IMR-90 (cell line): ENCODE measurements around the gene CPAMD8. TPM values are rescaled to one million over a fixed set of nuclear protein-coding genes. Genes with fewer than 3 reads are reported as not detected.

Source experiments
- ATAC-seq: fragments of 200-7000 bp; cut with Tn5 transposase; 2 replicates; pipeline ENCODE4 v1.9.1; 2020; ENCODE audit warnings: low read depth, mild to moderate bottlenecking, moderate library complexity
- BruUV-seq: library from RNA; stranded (reverse); fragments of 400-500 nt; replicated peaks from 2 replicates; lab custom pipeline; 2021; lab: Mats Ljungman, UMichigan
- CTCF ChIA-PET: fragments of 300-600 bp; formaldehyde crosslinking; extraction: SDS; loops from one replicate; lab custom pipeline; 2021; ENCODE audit warnings: antibody characterized with exemption; lab: Yijun Ruan, JAX
- POLR2A ChIA-PET: fragments of 300-600 bp; sonication (Branson Sonifier 250); formaldehyde crosslinking; loops from one replicate; lab custom pipeline; 2022; ENCODE audit warnings: antibody characterized with exemption; ENCODE audit not compliant: unreplicated experiment; lab: Charles Lee
- DNase-seq: peaks from one replicate; pipeline ENCODE4 v3.0.0; 2013
- H2AFZ ChIP-seq: replicated peaks from 2 replicates; pipeline ENCODE3; 2013; ENCODE audit warnings: low read length, mild to moderate bottlenecking; ENCODE audit not compliant: poor library complexity
- H2AK5ac ChIP-seq: 2 replicates; pipeline ENCODE4 v1.6.1; 2013; ENCODE audit warnings: low read depth, low read length, inconsistent platforms
- H2AK9ac ChIP-seq: replicated peaks from 2 replicates; pipeline ENCODE3; 2013; ENCODE audit warnings: mild to moderate bottlenecking, low read depth, low read length, moderate library complexity; ENCODE audit not compliant: poor library complexity
- H2BK120ac ChIP-seq: 2 replicates; pipeline ENCODE4 v1.6.1; 2013; ENCODE audit warnings: low read depth, low read length, inconsistent platforms
- H2BK15ac ChIP-seq: 3 replicates; pipeline ENCODE4 v1.6.1; 2013; ENCODE audit warnings: low read depth, low read length, inconsistent platforms
- H2BK20ac ChIP-seq: 2 replicates; pipeline ENCODE4 v1.6.1; 2013; ENCODE audit warnings: low read depth, mild to moderate bottlenecking, inconsistent platforms, low read length, moderate library complexity
- H2BK5ac ChIP-seq: 2 replicates; pipeline ENCODE4 v1.6.1; 2013; ENCODE audit warnings: mild to moderate bottlenecking, low read depth, low read length, inconsistent platforms; ENCODE audit not compliant: poor library complexity, severe bottlenecking
- H3K14ac ChIP-seq: replicated peaks from 2 replicates; pipeline ENCODE4 v1.6.1; 2013; ENCODE audit warnings: low read depth, low read length, inconsistent platforms
- H3K18ac ChIP-seq: 2 replicates; pipeline ENCODE4 v1.6.1; 2013; ENCODE audit warnings: low read depth, low read length, control low read depth
- H3K23ac ChIP-seq: 2 replicates; pipeline ENCODE4 v1.6.1; 2013; ENCODE audit warnings: low read depth, low read length, inconsistent platforms
- H3K27ac ChIP-seq: 2 replicates; pipeline ENCODE4 v1.5.1; 2013; ENCODE audit warnings: mild to moderate bottlenecking, control low read depth, low read length; ENCODE audit not compliant: insufficient read depth
- H3K27me3 ChIP-seq: 2 replicates; pipeline ENCODE4 v1.6.1; 2013; ENCODE audit warnings: low read length; ENCODE audit not compliant: control insufficient read depth, insufficient read depth
- H3K36me3 ChIP-seq: 2 replicates; pipeline ENCODE4 v1.6.1; 2013; ENCODE audit warnings: low read length, mixed read lengths; ENCODE audit not compliant: control insufficient read depth, insufficient read depth
- H3K4ac ChIP-seq: 2 replicates; pipeline ENCODE4 v1.6.1; 2013; ENCODE audit warnings: low read depth, low read length, inconsistent platforms
- H3K4me1 ChIP-seq: 2 replicates; pipeline ENCODE4 v1.6.1; 2013; ENCODE audit warnings: low read length, mixed read lengths; ENCODE audit not compliant: control insufficient read depth, insufficient read depth
- H3K4me2 ChIP-seq: 2 replicates; pipeline ENCODE4 v1.6.1; 2013; ENCODE audit warnings: low read depth, mild to moderate bottlenecking, control low read depth, low read length, moderate library complexity
- H3K4me3 ChIP-seq: 2 replicates; pipeline ENCODE4 v1.5.1; 2013; ENCODE audit warnings: low read depth, mild to moderate bottlenecking, control low read depth, low read length, moderate library complexity; ENCODE audit not compliant: insufficient read depth
- H3K56ac ChIP-seq: 2 replicates; pipeline ENCODE4 v1.6.1; 2013; ENCODE audit warnings: low read length, inconsistent platforms; ENCODE audit not compliant: insufficient read depth; ENCODE audit errors: extremely low read depth
- H3K79me1 ChIP-seq, 2 experiments: 2 replicates each; pipeline ENCODE4 v1.6.1; 2013; ENCODE audit warnings: low read length in 2 of 2, inconsistent platforms in 1 of 2, low read depth in 1 of 2
- H3K9ac ChIP-seq: 2 replicates; pipeline ENCODE4 v1.6.1; 2013; ENCODE audit warnings: low read depth, low read length, control low read depth
- H3K9me1 ChIP-seq: 2 replicates; pipeline ENCODE4 v1.6.1; 2013; ENCODE audit warnings: low read length, inconsistent platforms; ENCODE audit not compliant: insufficient read depth
- H3K9me3 ChIP-seq: 2 replicates; pipeline ENCODE4 v1.6.1; 2013; ENCODE audit warnings: low read length; ENCODE audit not compliant: control insufficient read depth, insufficient read depth
- H4K20me1 ChIP-seq: 2 replicates; pipeline ENCODE4 v1.6.1; 2013; ENCODE audit warnings: low read length, inconsistent platforms; ENCODE audit not compliant: insufficient read depth
- H4K5ac ChIP-seq: 2 replicates; pipeline ENCODE4 v1.6.1; 2013; ENCODE audit warnings: mild to moderate bottlenecking, low read depth, low read length, control low read depth
- H4K8ac ChIP-seq, 2 experiments: 2 replicates each; pipeline ENCODE4 v1.6.1; 2013; ENCODE audit warnings: low read depth in 2 of 2, low read length in 2 of 2, control low read depth in 1 of 2, inconsistent platforms in 1 of 2
- H4K91ac ChIP-seq: 2 replicates; pipeline ENCODE4 v1.6.1; 2013; ENCODE audit warnings: low read depth, low read length, inconsistent platforms; ENCODE audit not compliant: insufficient read depth
- BHLHE40 ChIP-seq: fragments of 150-350 bp; IDR thresholded peaks from 2 replicates; pipeline ENCODE4 v1.6.1; 2016; ENCODE audit warnings: mild to moderate bottlenecking, low read depth, low read length
- CEBPB ChIP-seq: IDR thresholded peaks from 2 replicates; pipeline ENCODE4 v1.6.1; 2012; ENCODE audit warnings: low read depth, low read length, improper control_type of control experiment
- MAZ ChIP-seq: IDR thresholded peaks from 2 replicates; pipeline ENCODE4 v1.6.1; 2012; ENCODE audit warnings: low read depth, mild to moderate bottlenecking, low read length, improper control_type of control experiment, moderate library complexity, borderline replicate concordance
- NFE2L2 ChIP-seq: fragments of 150-350 bp; IDR thresholded peaks from 2 replicates; pipeline ENCODE4 v1.6.1; 2016; ENCODE audit warnings: low read depth, mild to moderate bottlenecking, low read length
- RAD21 ChIP-seq: IDR thresholded peaks from 2 replicates; pipeline ENCODE4 v1.6.1; 2012; ENCODE audit warnings: low read length, improper control_type of control experiment
- RCOR1 ChIP-seq: IDR thresholded peaks from 2 replicates; pipeline ENCODE4 v1.6.1; 2012; ENCODE audit warnings: mild to moderate bottlenecking, low read length, improper control_type of control experiment; ENCODE audit not compliant: insufficient replicate concordance
- RFX5 ChIP-seq: IDR thresholded peaks from 2 replicates; pipeline ENCODE4 v1.8.0; 2012; ENCODE audit warnings: low read depth, mild to moderate bottlenecking, low read length, moderate library complexity
- SMC3 ChIP-seq: fragments of 150-350 bp; IDR thresholded peaks from 2 replicates; pipeline ENCODE4 v1.6.1; 2016; ENCODE audit warnings: low read depth, mild to moderate bottlenecking, antibody characterized with exemption, low read length, moderate library complexity
- WGBS, 2 experiments: methylation state at CpG; one replicate each; pipeline versions ENCODE4 v1.1.5 to v1.1.7; 2013; ENCODE audit warnings: missing lambda C conversion rate in 2 of 2; ENCODE audit not compliant: insufficient read length in 1 of 2; ENCODE audit errors: extremely low coverage in 2 of 2; 5-methylcytosine and 5-hydroxymethylcytosine counted together
- dilution Hi-C: fragments of 300-500 bp; cut with HindIII; formaldehyde crosslinking; loops from one replicate; pipeline ENCODE4 v1.14.3; 2018; ENCODE audit warnings: low sequenced_read_pairs; ENCODE audit not compliant: unreplicated experiment
- in situ Hi-C: fragments of 300-500 bp; cut with MboI; formaldehyde crosslinking; loops from 3 replicates; pipeline ENCODE4 v1.14.3; 2019; ENCODE audit warnings: low sequenced_read_pairs, inconsistent platforms, mixed read lengths
- intact Hi-C: fragments of 100-400 bp; cut with micrococcal nuclease; formaldehyde crosslinking; loops from 2 replicates; pipeline ENCODE4 v1.10.0; 2022
- polyA plus RNA-seq, 3 experiments: library from polyadenylated mRNA; depleted of rRNA; stranded (reverse); fragments of >200 nt; gene quantifications; 2 replicates each; pipeline ENCODE4 v1.2.3, GENCODE V29; 2012; ENCODE audit warnings: low replicate concordance in 1 of 3
- total RNA-seq: library from RNA; depleted of rRNA; stranded (reverse); fragments of >200 nt; gene quantifications from 2 replicates; pipeline ENCODE4 v1.2.3, GENCODE V29; 2012
- TF ChIP-seq, protein P1 (sequence below): fragments of 150-350 bp; IDR thresholded peaks from 2 replicates; pipeline ENCODE4 v1.6.1; 2017; ENCODE audit warnings: mild to moderate bottlenecking, antibody characterized with exemption, low read length, low read depth
- TF ChIP-seq, protein P2 (sequence below): conservative IDR thresholded peaks from 2 replicates; pipeline ENCODE4 v1.5.1; 2012; ENCODE audit warnings: mild to moderate bottlenecking, low read depth, low read length, improper control_type of control experiment

Gene CPAMD8
- total and polyA plus RNA-seq, 2 of the 4 experiments (the other 2 are of a cell fraction) = 0.36 to 0.79 TPM

DNA sequence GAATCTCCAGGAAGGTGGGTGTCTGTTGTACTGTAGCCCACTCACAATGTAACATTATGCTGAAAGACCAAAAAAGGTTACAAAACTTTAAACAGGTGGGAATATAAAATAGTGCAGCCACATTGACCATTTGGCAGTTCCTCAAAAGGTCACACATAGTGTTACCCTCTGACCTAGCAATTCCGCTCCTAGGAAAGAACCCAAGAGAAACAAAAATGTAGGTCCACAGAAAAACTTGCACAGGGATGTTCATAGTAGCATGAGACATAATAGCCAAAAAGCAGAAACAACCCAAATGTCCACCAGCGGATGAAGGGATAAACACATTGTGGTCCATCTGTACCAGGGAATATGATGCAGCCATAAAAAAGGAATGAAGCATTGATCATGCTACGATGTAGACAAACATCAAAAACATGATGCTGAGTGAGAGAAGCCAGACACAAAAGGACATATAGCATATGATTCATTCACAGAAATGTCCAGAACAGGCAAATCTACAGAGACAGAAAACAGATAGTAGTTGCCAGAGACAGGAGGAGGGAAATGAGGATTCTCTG is 27.9 kb downstream of the CPAMD8 start:
- H2BK120ac ChIP-seq = no peak overlapping the region
- no peaks in the 10 kb centered on the region; the same call in 1 of the 2 replicates for H3K27me3 ChIP-seq
- no peaks in the 10 kb centered on the region for H3K4me1 ChIP-seq
- H3K9me3 ChIP-seq = 0 out of 2 replicates have a peak, but pooled peaks cover 2% of the 10 kb centered on the region
- no peak overlapping the region for H2BK5ac ChIP-seq
- no peaks in the 10 kb centered on the region for H3K36me3 ChIP-seq
- H2BK20ac ChIP-seq = no peak overlapping the region
- ChIA-PET POLR2A (no interaction called here), CTCF (no interaction called here)
- no peak for TF ChIP-seq NFE2L2
- TF ChIP-seq SMC3 = no peak
- TF ChIP-seq, protein P1, sequence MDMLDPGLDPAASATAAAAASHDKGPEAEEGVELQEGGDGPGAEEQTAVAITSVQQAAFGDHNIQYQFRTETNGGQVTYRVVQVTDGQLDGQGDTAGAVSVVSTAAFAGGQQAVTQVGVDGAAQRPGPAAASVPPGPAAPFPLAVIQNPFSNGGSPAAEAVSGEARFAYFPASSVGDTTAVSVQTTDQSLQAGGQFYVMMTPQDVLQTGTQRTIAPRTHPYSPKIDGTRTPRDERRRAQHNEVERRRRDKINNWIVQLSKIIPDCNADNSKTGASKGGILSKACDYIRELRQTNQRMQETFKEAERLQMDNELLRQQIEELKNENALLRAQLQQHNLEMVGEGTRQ = no peak
- TF ChIP-seq MAZ = no peak
- TF ChIP-seq, protein P2, sequence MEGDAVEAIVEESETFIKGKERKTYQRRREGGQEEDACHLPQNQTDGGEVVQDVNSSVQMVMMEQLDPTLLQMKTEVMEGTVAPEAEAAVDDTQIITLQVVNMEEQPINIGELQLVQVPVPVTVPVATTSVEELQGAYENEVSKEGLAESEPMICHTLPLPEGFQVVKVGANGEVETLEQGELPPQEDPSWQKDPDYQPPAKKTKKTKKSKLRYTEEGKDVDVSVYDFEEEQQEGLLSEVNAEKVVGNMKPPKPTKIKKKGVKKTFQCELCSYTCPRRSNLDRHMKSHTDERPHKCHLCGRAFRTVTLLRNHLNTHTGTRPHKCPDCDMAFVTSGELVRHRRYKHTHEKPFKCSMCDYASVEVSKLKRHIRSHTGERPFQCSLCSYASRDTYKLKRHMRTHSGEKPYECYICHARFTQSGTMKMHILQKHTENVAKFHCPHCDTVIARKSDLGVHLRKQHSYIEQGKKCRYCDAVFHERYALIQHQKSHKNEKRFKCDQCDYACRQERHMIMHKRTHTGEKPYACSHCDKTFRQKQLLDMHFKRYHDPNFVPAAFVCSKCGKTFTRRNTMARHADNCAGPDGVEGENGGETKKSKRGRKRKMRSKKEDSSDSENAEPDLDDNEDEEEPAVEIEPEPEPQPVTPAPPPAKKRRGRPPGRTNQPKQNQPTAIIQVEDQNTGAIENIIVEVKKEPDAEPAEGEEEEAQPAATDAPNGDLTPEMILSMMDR = no peak
- no peak for TF ChIP-seq RAD21
- no peak for TF ChIP-seq BHLHE40
- no peak for TF ChIP-seq RFX5
- TF ChIP-seq CEBPB = no peak
- TF ChIP-seq RCOR1 = no peak
- no peak overlapping the region for H3K18ac ChIP-seq
- no peak overlapping the region for H2AK5ac ChIP-seq
- no peaks in the 10 kb centered on the region for H3K79me1 ChIP-seq
- H2AK9ac ChIP-seq = no peak overlapping the region
- intact Hi-C loops = no loop called here
- H3K9ac ChIP-seq = no peak overlapping the region
- H4K8ac ChIP-seq = no peak overlapping the region
- WGBS, 2 experiments = 60% methylated on average over 1 of the region's 3 CpGs; no CpG with 5 or more reads in 1 of the 2 experiments
- H2BK15ac ChIP-seq = no peak overlapping the region
- no peak for ATAC-seq
- H3K4me2 ChIP-seq = no peak overlapping the region
- dilution Hi-C loops = no loop called here
- H4K20me1 ChIP-seq = no peaks in the 10 kb centered on the region
- H3K4ac ChIP-seq = no peak overlapping the region
- no peak overlapping the region for H3K23ac ChIP-seq
- no peak overlapping the region for H2AFZ ChIP-seq
- no TSS peak for BruUV-seq
- in situ Hi-C loops = no loop called here
- H3K14ac ChIP-seq = no peak overlapping the region
- H3K9me1 ChIP-seq = no peaks in the 10 kb centered on the region
- H3K27ac ChIP-seq = no peak overlapping the region
- no peak overlapping the region for H3K56ac ChIP-seq
- no peak overlapping the region for H4K91ac ChIP-seq
- DNase-seq = no peak
- H4K5ac ChIP-seq = no peak overlapping the region
- H3K4me3 ChIP-seq = no peak overlapping the region
